Spleen (tissue), 11 donors: ENCODE data around the gene RELA. TPM values are rescaled to one million over a fixed set of nuclear protein-coding genes. Genes with fewer than 3 reads are reported as not detected.

ENCODE experiments used
- DNase-seq: peaks from one replicate; pipeline ENCODE4 v3.0.0-alpha.2; 2020
- H3K27ac ChIP-seq, 8 donors: fragments of 200-600 bp; sonication (generic) in 7 of 8; 1 replicate in 4 of 8; 2 replicates in 4 of 8; pipeline versions ENCODE4 v1.5.0 to v1.8.0; 2016 to 2021; ENCODE audit warnings: inconsistent platforms in 4 of 8, mild to moderate bottlenecking in 4 of 8, moderate library complexity in 1 of 8
- H3K27me3 ChIP-seq, 7 donors: fragments of 200-600 bp; sonication (generic) in 6 of 7; replicated peaks in 1 of 7; 1 replicate in 4 of 7; 2 replicates in 3 of 7; pipeline versions ENCODE4 v1.5.0 to v1.8.0; 2016 to 2021; ENCODE audit warnings: inconsistent platforms in 3 of 7, mild to moderate bottlenecking in 1 of 7
- H3K36me3 ChIP-seq, 6 donors: fragments of 200-600 bp; sonication (generic) in 5 of 6; 1 replicate in 4 of 6; 2 replicates in 2 of 6; pipeline versions ENCODE4 v1.5.0 to v1.8.0; 2016 to 2021; ENCODE audit warnings: inconsistent platforms in 2 of 6
- H3K4me1 ChIP-seq, 6 donors: fragments of 200-600 bp; sonication (generic) in 5 of 6; 1 replicate in 3 of 6; 2 replicates in 3 of 6; pipeline versions ENCODE4 v1.5.0 to v1.8.0; 2016 to 2021; ENCODE audit warnings: inconsistent platforms in 3 of 6
- H3K4me3 ChIP-seq, 8 donors: fragments of 200-600 bp; sonication (generic) in 7 of 8; 1 replicate in 4 of 8; 2 replicates in 4 of 8; pipeline versions ENCODE4 v1.5.0 to v1.8.0; 2016 to 2021; ENCODE audit warnings: inconsistent platforms in 4 of 8, mild to moderate bottlenecking in 4 of 8, moderate library complexity in 2 of 8
- H3K9me3 ChIP-seq, 8 donors: fragments of 200-600 bp; sonication (generic) in 7 of 8; 1 replicate in 4 of 8; 2 replicates in 4 of 8; pipeline versions ENCODE4 v1.5.0 to v1.8.0; 2016 to 2021; ENCODE audit warnings: inconsistent platforms in 4 of 8
- POLR2A ChIP-seq, 3 donors: fragments of 450-650 bp; IDR thresholded peaks; one replicate each; pipeline ENCODE4 v1.5.1; 2017; ENCODE audit warnings: antibody characterized with exemption in 3 of 3, mild to moderate bottlenecking in 1 of 3
- POLR2AphosphoS5 ChIP-seq, 3 donors: sonication (generic); formaldehyde crosslinking; IDR thresholded peaks; one replicate each; pipeline ENCODE4 v1.5.1; 2017; ENCODE audit warnings: antibody characterized with exemption in 3 of 3
- WGBS, 5 donors: extraction: QIAGEN DNeasy Blood & Tissue Kit in 3 of 5; methylation state at CpG; one replicate each; pipeline versions ENCODE4 v1.1.5 to v1.1.7; 2013 to 2018; 5-methylcytosine and 5-hydroxymethylcytosine counted together
- intact Hi-C: fragments of 100-400 bp; cut with DNase I; formaldehyde crosslinking; loops from one replicate; pipeline ENCODE4 v1.15.0; 2023; ENCODE audit warnings: low total_unique reads
- polyA plus RNA-seq, 3 donors: library from polyadenylated mRNA; stranded (reverse); fragments of 200-250 nt; gene quantifications; one replicate each; pipeline ENCODE4 v1.2.1, GENCODE V29; 2013
- total RNA-seq, 7 donors: library from RNA; depleted of rRNA in 3 of 7; stranded (reverse); fragments of >200 nt in 3 of 7; fragmentation: NEBNext Ultra II Directional in 4 of 7; extraction: Animal tissue kit (Norgen Biotek cat#: 25700) in 4 of 7; gene quantifications; one replicate each; pipeline versions ENCODE4 v1.1.0 to v1.2.1, GENCODE V29; 2016 to 2021
- TF ChIP-seq, protein P1 (sequence below), 11 experiments: fragments of 200-600 bp in 7 of 11; fragments of 450-650 bp in 4 of 11; sonication (generic) in 4 of 11; IDR thresholded peaks in 8 of 11; conservative IDR thresholded peaks in 3 of 11; 1 replicate in 7 of 11; 2 replicates in 4 of 11; pipeline versions ENCODE4 v1.4.0 to v1.8.0; 2016 to 2021; ENCODE audit warnings: antibody characterized with exemption in 11 of 11, inconsistent platforms in 4 of 11, mild to moderate bottlenecking in 1 of 11
- donor health status: healthy with polysubstance abuse.
- donor health status: DM: no; HTN: no; CAD: no; lungs with moderate emphysema.
- donor health status: DM: no; HTN: no; CAD: no.
- donor health status: Bipolar disorder and iron deficiency.
- donor health status: healthy.
- donor health status: DM: no; HTN: no; CAD: no.
- donor health status: DM: yes; HTN: yes; CAD: no.

Gene RELA
- total and polyA plus RNA-seq, 10 donors: 25.8 to 115 (median 69.5) TPM

DNA sequence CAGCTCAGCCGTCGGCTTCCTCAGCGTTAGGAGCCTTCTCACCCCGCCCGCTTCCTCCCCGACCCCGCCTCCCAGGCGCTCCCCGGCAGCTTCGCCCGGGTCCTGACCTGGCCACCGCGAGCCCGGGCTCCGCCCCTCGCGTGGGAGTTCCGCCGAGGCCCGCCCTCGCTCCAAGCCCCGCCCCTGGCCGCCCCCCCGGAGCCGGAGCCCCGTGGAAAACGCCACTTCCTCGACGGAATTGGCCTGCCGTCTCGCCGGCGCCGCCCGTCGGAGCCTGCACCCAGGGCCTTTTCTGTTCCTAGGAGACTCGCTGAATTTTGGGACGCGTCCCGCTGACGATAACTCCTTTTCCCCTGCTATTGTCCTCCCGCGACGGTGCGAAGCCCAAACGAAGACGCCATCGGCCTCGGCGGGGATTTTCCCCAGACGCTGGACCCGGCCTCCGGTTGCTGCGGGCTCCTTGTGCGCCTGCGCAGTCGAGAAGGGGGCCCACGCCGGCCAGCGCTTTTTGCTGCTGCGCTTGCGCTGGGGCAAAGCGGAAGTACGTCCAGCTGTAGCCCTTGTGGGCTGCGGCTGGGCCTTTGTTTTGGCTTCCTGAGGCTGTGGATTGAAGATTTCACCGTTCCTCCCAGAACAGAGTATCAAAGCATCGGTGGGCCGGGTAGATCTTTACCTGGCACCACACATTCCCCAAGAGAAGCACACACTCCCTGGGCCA lies 10.0 kb downstream of the RELA start:
- H3K4me3 ChIP-seq: peak overlapping the region; percentile 35 to 83 (median 54)
- no peaks in the 10 kb centered on the region for H3K27me3 ChIP-seq
- 0 to 1% (median 0%) methylated on average over 43 to 68 of the region's 68 CpGs for WGBS, 5 donors
- H3K4me1 ChIP-seq: peaks cover 32 to 93% (median 66%) of the 10 kb centered on the region in 6 donors
- peaks cover 10 to 85% (median 76%) of the 10 kb centered on the region in 6 donors for H3K36me3 ChIP-seq
- TF ChIP-seq POLR2AphosphoS5 (IDR thresholded peaks at IDR 0.05): peak; percentile 97 to 99 (median 98)
- TF ChIP-seq, protein P1, sequence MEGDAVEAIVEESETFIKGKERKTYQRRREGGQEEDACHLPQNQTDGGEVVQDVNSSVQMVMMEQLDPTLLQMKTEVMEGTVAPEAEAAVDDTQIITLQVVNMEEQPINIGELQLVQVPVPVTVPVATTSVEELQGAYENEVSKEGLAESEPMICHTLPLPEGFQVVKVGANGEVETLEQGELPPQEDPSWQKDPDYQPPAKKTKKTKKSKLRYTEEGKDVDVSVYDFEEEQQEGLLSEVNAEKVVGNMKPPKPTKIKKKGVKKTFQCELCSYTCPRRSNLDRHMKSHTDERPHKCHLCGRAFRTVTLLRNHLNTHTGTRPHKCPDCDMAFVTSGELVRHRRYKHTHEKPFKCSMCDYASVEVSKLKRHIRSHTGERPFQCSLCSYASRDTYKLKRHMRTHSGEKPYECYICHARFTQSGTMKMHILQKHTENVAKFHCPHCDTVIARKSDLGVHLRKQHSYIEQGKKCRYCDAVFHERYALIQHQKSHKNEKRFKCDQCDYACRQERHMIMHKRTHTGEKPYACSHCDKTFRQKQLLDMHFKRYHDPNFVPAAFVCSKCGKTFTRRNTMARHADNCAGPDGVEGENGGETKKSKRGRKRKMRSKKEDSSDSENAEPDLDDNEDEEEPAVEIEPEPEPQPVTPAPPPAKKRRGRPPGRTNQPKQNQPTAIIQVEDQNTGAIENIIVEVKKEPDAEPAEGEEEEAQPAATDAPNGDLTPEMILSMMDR (IDR thresholded peaks at IDR 0.05 in 8 of 11, conservative IDR thresholded peaks at IDR 0.05 in 3 of 11): peak in 6 of 11 experiments; percentile 4 to 43 (median 24)
- peak in 2 of 3 donors; percentile 56 to 75 for TF ChIP-seq POLR2A (IDR thresholded peaks at IDR 0.05)
- no peaks in the 10 kb centered on the region for H3K9me3 ChIP-seq
- DNase-seq: peak; percentile 100
- H3K27ac ChIP-seq: peak overlapping the region; percentile 92 to 99 (median 96)
- intact Hi-C loops: no loop called here

DNA sequence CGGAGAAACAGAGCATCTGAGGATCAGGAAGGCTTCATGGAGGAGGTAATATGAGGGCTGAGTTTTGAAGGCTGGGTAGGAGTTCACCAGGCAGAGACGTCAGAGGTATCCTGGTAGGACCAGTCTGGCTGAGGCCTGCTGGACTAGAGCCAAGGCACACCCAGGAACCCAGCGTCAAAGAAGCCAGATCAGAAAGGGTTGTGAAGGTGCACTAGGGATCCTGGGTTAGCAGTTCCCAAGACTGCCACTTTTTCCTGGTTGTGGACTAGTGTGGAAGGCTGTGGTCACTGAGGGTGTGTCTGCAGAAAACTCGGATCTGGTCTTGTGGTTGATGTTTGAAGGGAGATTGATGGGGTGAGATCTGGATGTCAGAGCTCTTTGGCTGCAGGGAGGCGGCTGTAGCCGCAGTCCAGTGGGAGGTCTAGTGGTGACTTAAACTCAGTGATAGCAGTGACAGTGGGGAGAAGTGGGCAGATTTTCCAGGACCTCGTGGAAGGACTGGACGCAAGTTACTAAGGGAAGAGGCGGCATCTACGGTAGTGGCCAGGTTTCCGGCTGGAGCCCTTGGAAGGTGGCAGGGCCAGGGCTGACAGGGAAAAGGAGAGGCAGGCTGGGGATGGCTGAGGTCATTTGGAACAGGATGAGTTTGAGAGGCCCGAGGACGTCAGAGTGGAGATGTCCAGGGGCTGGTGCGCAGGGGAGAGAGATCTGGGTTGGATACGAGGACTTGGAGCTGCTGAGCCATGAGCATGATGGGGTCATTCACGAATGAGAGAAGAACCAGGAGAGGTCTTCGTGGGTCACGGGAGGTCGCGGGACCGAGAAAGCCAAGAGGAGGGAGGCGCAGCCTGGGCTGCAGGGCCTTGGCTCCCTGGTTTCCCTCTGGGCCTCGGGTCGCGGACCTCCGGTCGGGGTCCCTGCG lies 10.9 kb downstream of the RELA start:
- TF ChIP-seq POLR2A (IDR thresholded peaks at IDR 0.05) (no peak), POLR2AphosphoS5 (IDR thresholded peaks at IDR 0.05) (peak in 1 of 3 donors; percentile 10)
- Histone ChIP-seq H3K4me1 (peaks cover 32 to 93% (median 69%) of the 10 kb centered on the region in 6 donors), H3K36me3 (peaks cover 10 to 85% (median 76%) of the 10 kb centered on the region in 6 donors), H3K27ac (peak overlapping the region; percentile 92 to 99 (median 96)), H3K9me3 (no peaks in the 10 kb centered on the region), H3K27me3 (no peaks in the 10 kb centered on the region), H3K4me3 (peak overlapping the region in 7 of 8 donors; percentile 45 to 83 (median 55))
- peak; percentile 88 for DNase-seq
- WGBS, 5 donors: 20 to 36% (median 23%) methylated on average over 21 to 28 of the region's 28 CpGs
- intact Hi-C loops: no loop called here

DNA sequence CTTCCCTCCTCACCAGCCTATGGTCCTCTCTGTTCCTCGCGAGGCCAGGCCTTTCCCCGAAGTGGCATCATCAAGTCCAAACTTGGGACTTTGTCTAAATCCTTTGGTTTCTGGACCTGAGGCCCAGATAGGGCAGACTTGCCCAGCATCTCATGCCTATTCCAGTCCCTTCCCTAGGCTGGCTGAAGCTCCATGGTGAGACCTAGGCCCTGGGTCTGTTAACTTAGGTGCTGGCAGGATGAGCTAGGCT lies 11.5 kb downstream of the RELA start:
- Histone ChIP-seq H3K4me3 (peak overlapping the region in 1 of 8 donors; percentile 83), H3K27ac (peak overlapping the region; percentile 92 to 99 (median 96)), H3K27me3 (no peaks in the 10 kb centered on the region), H3K36me3 (peaks cover 10 to 85% (median 76%) of the 10 kb centered on the region in 6 donors), H3K9me3 (no peaks in the 10 kb centered on the region), H3K4me1 (peaks cover 32 to 94% (median 70%) of the 10 kb centered on the region in 6 donors)
- TF ChIP-seq, protein P1 (IDR thresholded peaks at IDR 0.05 in 8 of 11, conservative IDR thresholded peaks at IDR 0.05 in 3 of 11): no peak
- peak in 2 of 3 donors; percentile 4 to 30 for TF ChIP-seq POLR2AphosphoS5 (IDR thresholded peaks at IDR 0.05)
- WGBS, 5 donors: 63 to 83% (median 69%) methylated on average over 3 of the region's 3 CpGs
- no peak for DNase-seq
- intact Hi-C loops: no loop called here

DNA sequence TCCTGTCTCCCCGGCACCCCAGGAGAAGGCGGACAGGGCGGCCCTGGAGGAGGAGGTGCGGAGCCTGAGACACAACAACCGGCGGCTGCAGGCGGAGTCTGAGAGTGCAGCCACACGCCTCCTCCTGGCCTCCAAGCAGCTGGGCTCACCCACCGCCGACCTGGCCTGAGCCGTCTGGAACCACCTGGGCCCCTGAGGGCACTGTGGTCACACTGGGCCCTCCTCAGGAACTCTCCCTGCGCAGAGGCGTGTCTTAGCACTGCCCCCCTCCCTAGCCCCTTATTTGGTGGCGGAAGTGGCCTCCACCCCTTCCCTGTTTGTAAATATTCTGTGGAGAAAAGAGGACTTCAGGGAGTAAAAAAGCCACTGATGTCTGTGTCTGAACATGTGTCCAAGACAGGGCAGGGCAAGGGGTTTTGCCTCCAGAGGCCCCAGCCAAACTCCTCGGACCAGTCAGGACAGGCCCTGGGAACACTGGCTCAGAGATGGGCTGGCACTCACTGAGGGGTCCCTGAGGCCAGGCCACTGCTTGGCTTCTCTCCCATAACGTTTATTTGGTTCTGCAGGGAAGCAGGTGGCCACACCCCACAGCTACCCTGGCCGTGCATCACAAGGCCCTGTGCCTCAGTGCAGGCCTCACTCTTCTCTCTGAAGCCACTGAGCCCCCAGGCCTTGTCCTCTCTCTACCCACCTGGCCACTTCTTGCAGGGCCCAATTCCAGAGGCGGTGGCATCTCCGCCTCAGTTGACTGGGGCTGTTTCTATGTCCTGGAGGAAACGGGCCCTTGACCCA lies 12.0 kb downstream of the RELA start:
- Histone ChIP-seq H3K36me3 (peaks cover 10 to 85% (median 76%) of the 10 kb centered on the region in 6 donors), H3K4me1 (peaks cover 32 to 92% (median 70%) of the 10 kb centered on the region in 6 donors), H3K9me3 (no peaks in the 10 kb centered on the region), H3K27ac (peak overlapping the region; percentile 92 to 99 (median 96)), H3K4me3 (peak overlapping the region in 1 of 8 donors; percentile 21), H3K27me3 (no peaks in the 10 kb centered on the region)
- WGBS, 5 donors: 63 to 74% (median 71%) methylated on average over 14 to 20 of the region's 20 CpGs
- TF ChIP-seq POLR2A (IDR thresholded peaks at IDR 0.05) (no peak), POLR2AphosphoS5 (IDR thresholded peaks at IDR 0.05) (peak in 2 of 3 donors; percentile 32 to 60)
- peak; percentile 82 for DNase-seq
- intact Hi-C loops: no loop called here
